NCI-H526 (cell line): ENCODE data around the gene TIRAP.
"Not testable (repeated sequence)": the region's sequence is repeated elsewhere in the genome, so short reads cannot be mapped to it uniquely, and the experiment has no call there.

ENCODE experiments used
- DNase-seq, 2 experiments: peaks; one replicate each; lab custom pipeline; 2025; lab: John Stamatoyannopoulos, UW

Gene TIRAP

GRCh38 chr11:126282736-126283591, at the start of gene TIRAP:
Gene TIRAP, plus strand, starts transcription at chr11:126283093. Its CDS starts 7,802 bp downstream, at chr11:126290895.
- DNase-seq: peak; percentile 61 to 91

DNA sequence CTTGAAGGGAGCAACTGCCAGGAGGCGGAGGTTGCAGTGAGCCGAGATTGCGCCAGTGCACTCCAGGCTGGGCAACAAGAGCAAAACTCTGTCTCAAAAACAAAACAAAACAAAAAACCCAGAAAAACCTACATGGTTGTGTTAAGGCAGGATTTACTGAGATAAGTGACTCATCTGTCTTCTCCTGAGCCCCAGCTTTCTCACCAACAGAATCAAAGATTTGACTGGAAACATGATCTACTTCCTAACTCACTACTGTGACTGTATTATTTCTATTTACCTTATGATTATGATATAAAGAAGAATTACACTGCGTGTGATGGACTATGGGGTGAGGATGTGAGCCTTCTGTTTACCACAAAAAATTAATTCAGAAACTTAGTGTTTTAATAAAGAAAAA, 49.5 kb upstream of the TIRAP start:
- DNase-seq: no peak

GRCh38 chr11:126246636-126247035, 36.3 kb upstream of the TIRAP start:
- no peak for DNase-seq

GRCh38 chr11:126253265-126253664, 29.6 kb upstream of the TIRAP start:
- no peak for DNase-seq

GRCh38 chr11:126254819-126255218, 28.1 kb upstream of the TIRAP start:
- no peak for DNase-seq

- DNase-seq: not testable (repeated sequence)
These were observed 27.4 kb upstream of the TIRAP start for GRCh38 chr11:126255507-126255906.

DNA sequence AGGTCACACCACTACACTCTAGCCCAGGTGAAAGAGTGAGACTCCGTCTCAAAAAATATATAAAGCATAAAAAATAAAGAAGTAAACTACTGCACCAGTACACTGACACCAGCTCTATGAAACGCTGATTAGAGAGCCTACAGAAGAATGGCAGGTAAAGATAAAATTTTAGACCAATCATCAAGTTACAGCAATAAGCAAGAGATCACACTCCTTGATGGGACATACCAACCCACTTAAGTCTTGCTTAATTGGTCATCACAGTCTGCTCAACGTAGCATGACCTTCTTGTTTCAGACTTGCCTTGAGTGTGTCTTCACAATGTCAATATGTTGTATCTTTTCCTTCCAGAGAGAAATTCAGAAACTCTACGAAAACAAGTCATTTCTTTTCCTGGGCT, 26.7 kb upstream of the TIRAP start:
- no peak for DNase-seq

- DNase-seq: no peak
These were observed 25.7 kb upstream of the TIRAP start for GRCh38 chr11:126257144-126257543.

DNA sequence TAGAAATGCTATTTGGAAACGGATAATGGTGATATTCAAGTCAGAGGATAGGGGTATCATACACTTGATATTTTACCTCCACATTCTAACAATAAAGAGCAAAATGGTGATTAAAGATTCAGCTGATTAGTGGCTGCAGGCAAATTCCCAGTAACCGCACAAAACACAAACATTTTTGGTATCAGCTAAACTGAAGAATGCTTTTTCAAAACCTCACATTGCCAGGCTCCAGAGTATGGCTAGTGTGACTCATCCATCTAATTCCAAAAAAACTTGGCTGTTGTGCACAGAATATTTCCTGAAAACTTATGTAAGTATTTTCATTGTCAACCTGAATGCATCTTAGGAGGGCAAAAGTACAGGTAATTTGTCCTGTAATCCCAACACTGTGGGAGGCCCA, 25.1 kb upstream of the TIRAP start:
- no peak for DNase-seq

DNA sequence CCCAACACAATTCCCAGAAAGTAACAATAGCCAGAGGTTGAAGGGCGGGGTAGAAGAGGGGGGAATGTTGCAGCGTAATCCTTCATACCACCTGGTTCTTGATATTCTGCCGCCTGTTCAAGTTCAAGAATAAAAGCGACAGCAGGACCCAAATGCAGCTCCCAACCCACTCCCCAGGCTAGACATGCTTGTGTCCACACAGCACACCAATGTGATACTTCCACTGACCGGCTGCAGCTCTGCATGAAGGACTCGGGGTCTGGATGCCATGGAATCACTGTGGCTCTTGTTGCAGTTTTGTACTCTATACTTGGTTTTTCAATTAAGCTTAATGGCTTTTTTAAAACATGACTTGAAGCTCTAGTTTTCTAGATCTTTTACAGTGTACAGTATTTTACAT, 20.7 kb upstream of the TIRAP start:
- no peak for DNase-seq

- DNase-seq: no peak
These were observed 19.4 kb upstream of the TIRAP start for GRCh38 chr11:126263489-126263888.

GRCh38 chr11:126265811-126266210, 17.1 kb upstream of the TIRAP start:
- no peak for DNase-seq

- no peak for DNase-seq
These were observed 15.2 kb upstream of the TIRAP start for GRCh38 chr11:126267650-126268049.

DNA sequence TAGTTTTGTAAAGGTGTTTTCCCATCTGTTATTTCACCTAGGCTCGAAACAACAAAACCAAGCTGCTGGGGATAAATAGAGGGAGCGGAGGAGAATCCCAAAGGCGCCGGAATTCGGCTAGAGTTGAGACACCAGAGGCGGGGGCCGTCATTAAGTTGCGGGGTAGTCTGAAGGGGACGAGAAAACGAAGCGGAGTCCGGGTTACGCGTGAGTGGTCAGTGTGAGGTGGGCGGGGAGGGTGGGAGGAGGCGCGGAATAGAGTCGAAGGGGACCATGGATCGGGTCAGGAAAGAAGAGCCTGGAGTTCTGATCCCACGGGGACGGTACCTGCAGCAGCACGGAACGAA, 14.6 kb upstream of the TIRAP start:
- no peak for DNase-seq

DNA sequence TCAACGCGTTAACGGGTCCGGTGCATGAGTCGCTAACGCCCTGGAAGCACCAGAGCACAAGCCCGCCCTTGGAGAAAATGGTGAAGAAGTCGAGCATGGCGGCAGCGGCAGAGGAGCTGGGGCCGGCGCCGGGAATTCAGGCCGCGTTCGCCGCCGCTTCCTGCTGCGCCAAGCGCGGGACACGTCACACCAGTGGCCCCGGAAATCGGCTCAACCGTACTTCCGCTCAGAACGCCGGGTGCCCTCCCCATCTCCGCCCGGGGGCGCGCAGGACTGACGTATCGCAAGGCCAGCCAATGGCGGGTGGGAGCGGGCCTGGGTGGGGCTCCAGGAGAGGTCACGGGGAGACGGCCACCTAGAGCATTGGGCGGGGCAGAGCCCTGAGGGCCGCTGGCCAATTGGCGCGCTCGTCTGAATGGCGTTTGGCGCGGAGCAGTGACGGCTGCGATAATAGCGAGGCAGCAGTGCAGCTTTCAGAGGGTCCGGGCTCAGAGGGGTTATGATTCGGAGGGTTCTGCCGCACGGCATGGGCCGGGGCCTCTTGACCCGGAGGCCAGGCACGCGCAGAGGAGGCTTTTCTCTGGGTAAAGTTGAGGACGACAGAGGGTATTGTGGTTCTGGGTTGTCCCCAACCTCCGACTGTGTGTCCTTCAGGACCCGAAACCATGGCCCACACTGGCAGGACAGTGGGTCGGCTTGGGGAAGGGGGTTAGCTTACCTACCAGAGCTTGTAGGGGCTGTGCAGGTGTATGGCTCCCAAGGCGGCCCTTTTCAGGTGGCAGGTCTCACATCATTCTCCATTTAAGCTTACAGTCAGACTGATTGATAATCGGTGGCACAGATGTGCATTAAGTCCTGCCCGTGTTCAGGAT, 13.9 kb upstream of the TIRAP start, which contains the start of the genes FOXRED1 and SRPRA:
Gene FOXRED1 (plus strand): TSS at position 447 of the 872 bp plus-strand sequence. CDS start 53 bp downstream, at position 500.
Gene SRPRA (minus strand): TSS at position 188 of the 872 bp plus-strand sequence. CDS start 91 bp downstream, at position 97.
- DNase-seq: peak; percentile 99 to 100

DNA sequence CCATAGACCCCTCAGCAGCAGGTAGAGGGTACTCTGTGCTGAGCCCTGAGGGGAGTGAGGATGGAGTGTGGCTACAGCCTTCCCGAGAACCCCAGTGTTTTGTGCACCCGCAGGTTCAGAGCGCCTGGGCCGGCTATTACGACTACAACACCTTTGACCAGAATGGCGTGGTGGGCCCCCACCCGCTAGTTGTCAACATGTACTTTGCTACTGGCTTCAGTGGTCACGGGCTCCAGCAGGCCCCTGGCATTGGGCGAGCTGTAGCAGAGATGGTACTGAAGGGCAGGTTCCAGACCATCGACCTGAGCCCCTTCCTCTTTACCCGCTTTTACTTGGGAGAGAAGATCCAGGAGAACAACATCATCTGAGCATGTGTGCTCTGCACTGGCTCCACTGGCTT, 5.6 kb upstream of the TIRAP start:
- no peak for DNase-seq

DNA sequence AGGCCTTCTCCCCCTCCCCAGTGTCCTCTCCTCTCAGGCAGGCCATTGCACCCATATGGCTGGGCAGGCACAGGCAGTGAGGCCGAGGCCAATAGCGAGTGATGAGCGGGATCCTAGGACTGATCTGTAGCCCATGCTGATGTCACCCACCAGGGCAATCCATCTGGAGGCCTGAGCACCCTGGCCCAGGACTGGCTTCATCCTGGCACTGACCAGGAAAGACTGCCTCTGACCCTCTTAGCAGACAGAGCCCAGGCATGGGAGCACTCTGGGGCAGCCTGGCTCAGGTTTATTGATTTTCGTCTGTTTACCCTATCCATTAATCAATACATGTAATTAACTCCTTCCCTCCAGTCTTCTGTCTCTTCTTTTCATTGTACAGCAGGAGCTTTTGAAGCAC, 5.1 kb upstream of the TIRAP start:
- DNase-seq: no peak

- no peak for DNase-seq
These were observed 3.7 kb upstream of the TIRAP start for GRCh38 chr11:126279191-126279590.

- DNase-seq: no peak
These were observed 2.3 kb upstream of the TIRAP start for GRCh38 chr11:126280595-126280994.

GRCh38 chr11:126281245-126281644, 1.6 kb upstream of the TIRAP start:
- DNase-seq: no peak

DNA sequence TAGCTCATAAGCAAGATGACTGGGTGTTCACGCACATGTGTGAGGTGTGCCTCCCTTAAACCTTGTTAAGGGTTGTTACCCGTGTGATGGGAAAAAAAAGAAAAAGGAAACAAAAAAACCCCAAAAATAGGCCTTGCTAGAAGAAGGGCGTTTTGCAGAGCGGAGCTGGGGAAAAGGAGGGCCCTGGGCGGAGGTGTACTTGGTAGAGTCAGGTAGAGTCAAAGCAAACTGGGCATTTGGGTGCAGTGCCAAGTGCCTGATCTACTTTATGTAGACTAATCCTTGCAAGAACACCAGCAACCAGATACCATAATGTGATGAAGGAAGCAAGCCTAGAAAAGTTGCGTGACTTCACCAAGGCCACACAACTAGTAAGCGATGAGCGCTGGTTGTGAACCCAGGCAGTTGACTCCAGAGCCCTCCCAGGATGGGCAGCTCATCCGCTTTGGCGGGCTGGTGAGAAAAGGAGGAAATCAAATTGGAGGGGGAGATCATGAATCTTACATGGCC, 1.2 kb upstream of the TIRAP start:
- DNase-seq: no peak

GRCh38 chr11:126282361-126282735, 545 bp upstream of the TIRAP start:
- DNase-seq: peak; percentile 43 to 83

DNA sequence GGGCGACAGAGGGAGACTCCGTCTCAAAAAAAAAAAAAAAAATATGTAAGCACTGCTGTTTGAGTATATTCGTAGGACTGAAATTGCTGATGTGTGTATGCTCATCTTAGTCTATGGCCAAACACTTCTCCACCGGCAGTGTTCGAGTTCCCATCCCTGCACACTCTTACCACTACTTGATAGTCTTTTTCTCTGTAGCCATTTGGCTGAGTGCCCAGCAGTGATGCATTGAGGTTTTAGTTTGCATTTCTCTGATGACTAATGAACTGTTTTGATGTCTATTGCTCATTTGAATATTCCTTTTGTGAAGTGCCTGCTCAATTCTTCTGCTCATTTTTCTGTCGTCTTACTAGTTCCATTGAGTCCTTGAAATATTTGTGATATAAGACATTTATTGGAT, 1.9 kb downstream of the TIRAP start:
- DNase-seq: peak; percentile 93 to 96
